ENCODE measurements around the gene ME3.
"Not testable (repeated sequence)": the region's sequence is repeated elsewhere in the genome, so short reads cannot be mapped to it uniquely, and the experiment has no call there.

Gene ME3

DNA sequence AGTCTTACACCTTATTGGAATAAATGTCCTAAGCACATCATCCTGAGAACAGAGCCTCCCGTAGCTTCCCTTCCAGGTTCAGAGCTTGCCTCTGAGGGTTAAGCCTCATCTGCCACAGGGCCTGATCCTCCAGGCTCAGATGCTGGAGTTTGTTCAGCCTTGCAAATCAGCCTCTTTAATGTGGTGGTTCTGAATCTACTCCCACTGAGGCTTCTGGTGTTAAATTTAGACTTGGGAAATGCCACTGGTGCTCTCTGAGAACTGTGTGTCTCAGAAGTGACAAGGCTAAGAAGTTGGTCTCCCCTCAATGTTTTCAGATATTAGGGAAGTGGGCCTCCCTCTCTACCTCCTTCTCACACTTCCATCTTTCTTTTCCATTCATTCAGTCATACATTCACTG is 229.0 kb downstream of the ME3 start:
- no peak overlapping the region for H3K4me3 ChIP-seq (ENCODE audit: low read depth, low read length)

DNA sequence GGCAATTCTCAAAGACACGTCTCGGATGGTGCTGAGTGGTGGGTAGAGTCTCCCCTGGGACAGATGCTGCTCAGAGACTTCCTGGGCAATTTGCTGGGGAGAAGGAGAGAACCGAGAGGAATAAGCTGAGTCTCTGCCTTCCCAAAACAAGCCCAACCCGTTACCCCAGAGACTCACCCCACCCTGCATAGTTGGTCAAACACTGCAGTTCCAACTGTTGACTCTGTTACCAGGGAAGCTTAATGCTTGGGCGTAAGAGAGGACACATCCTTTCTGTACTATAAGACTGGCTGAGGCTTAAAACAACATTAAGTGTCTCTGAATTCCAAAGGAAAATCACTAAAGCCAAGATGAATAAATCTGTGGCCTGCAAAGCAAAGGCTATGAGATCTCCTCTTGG is 229.6 kb downstream of the ME3 start:
- H3K4me3 ChIP-seq (ENCODE audit: low read depth, low read length): no peak overlapping the region

DNA sequence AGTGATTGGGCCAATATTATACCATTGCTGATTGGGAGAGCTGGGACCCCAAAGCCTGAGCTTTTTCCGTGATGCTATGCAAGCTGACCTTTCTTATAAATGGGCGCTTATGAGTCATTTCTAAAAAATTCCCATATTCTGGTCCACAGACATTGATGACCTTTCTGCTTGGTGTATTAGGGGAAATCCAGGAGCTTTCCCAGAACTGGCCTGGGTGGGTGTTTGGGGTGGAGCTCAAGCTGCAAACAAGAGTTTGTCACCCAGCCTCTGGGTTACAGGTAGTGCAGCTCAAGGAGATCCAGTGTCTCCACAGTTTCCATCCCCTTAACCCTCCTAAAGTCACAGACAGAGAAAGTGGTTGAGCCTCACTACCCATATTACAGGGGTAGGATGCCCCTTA is 230.0 kb downstream of the ME3 start:
- H3K4me3 ChIP-seq (ENCODE audit: low read depth, low read length): no peak overlapping the region

DNA sequence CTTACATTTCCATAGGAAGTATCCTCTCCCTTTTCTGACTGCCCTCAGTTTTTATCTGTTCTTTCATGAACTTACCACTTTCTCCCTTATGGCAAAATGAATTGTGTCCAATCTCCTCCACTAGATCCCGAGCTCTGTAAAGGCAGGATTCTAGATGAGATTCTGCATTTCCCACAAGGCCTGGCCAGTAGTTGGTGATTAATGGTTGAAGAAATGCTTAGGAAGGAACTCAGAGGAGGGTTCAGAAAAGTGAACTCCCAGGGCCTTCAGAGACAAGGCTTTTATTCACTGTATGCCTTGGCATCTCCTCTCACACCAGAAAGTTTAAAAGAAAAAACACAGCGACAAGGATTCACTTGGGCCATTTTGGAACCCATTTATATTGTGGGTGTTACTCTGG is 231.6 kb downstream of the ME3 start:
- no peak overlapping the region for H3K4me3 ChIP-seq (ENCODE audit: low read depth, low read length)

DNA sequence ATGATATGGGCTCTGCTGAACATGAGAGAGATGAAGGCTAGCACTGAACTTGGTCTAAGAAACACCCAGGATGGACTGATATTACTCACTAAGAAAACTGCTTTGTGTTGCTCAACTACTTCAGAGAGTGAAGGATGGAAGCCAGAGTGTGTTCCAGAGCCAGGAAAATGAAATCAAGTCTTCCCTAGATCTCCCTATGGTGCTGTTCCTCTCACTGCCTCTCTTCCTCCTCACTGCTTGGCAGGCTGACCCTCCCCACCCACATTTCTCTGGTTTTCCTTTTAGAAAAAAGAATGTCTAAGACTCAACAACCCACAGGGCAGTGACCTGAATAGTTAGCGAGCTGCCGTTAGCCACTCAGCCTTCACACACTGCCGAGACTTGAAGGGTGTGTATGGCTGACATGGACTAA is 232.1 kb downstream of the ME3 start:
- H3K4me3 ChIP-seq (ENCODE audit: low read depth, low read length): no peak overlapping the region

DNA sequence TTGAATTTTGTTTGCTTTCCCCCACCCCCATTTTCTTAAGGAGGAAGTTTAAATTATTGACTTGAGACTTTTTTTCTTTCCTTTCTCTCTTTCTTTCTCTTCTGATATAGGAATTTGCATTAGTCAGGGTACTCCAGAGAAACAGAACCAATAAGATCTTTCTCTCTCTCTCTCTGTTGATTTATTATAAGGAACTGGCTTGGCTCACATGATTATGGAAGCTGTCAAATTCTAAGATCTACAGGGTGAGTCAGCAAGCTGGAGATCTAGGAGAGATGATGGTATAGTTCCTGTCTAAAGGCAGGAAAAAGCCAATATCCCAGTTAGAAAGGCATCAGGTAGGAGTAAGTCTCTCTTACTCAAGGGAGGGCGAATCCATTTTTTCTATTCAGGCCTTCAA is 233.7 kb downstream of the ME3 start:
- no peak overlapping the region for H3K4me3 ChIP-seq (ENCODE audit: low read depth, low read length)

DNA sequence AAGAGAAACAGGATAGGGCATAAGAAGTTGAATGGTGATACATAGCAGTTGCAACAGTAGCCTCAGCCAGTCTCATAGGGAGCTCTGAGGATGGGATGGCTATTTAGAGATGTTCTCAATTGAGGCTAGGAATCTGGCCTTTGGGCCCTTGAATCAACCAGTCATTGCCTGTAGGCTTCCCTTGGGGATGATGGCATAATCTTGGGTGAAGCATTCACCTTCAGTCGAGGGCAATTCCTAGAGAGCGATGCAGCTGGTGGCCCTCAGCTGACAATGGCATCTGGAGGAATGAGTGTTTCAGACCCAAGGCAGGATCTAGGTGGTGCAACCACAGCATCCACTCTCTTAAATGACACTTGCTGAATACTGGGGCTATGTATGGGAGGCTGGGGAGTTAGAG is 236.7 kb downstream of the ME3 start:
- no peak overlapping the region for H3K4me3 ChIP-seq (ENCODE audit: low read depth, low read length)

DNA sequence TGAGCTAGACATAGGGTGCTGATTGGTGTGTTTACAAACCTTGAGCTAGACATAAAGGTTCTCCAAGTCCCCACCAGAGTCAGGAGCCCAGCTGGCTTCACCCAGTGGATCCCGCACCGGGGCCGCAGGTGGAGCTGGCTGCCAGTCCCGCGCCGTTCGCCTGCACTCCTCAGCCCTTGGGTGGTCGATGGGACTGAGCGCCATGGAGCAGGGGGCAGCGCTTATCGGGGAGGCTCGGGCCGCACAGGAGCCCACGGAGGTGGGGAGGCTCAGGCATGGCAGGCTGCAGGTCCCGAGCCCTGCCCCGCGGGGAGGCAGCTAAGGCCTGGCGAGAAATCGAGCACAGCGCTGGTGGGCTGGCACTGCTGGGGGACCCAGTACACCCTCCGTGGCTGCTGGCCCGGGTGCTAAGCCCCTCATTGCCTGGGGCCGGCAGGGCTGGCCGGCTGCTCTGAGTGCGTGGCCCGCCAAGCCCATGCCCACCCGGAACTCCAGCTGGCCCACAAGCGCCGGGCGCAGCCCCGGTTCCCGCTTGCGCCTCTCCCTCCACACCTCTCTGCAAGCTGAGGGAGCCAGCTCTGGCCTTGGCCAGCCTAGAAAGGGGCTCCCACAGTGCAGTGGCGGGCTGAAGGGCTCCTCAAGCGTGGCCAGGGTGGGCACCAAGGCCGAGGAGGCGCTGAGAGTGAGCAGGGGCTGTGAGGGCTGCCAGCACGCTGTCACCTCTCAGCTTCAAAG is 238.9 kb downstream of the ME3 start:
- H3K4me3 ChIP-seq (ENCODE audit: low read depth, low read length): not testable (repeated sequence)

DNA sequence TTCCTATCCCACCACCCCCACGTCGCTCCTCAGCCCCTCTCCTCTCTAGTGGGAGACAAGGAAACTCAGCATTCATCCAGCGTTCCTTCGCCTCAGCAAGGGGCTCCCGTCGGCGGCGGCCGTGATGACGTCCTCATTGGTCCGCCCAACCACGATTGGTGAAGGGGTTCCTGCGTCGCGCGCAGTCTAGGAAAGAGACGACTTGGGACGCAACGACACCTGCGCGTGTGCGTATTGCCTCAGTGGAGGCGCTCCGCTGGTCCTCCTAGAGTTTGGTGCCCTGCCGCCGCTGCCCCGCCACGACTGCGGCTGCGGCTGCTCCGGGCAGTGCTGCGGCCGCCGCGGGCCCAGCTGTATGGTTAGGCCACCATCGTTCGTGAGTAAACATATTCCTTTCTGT is 241.2 kb downstream of the ME3 start:
- H3K4me3 ChIP-seq (ENCODE audit: low read depth, low read length): no peak overlapping the region

DNA sequence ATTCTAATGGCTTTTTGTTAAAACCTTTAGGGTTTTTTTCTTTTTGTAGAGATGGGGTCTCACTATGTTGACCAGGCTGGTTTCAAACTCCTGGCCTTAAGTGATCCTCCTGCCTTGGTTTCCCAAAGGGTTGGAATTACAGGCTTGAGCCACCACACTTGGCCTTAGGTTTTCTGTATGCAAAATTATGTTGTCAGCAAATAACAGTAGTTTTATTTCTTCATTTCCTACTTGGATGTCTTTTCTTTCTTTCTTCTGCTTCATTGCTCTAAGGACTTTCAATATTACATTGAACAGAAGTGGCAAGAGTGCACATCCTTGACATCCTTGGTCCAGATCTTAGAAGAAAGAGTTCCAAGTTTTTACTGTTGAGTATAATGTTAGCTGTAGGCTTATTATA is 245.0 kb downstream of the ME3 start:
- no peak overlapping the region for H3K4me3 ChIP-seq (ENCODE audit: low read depth, low read length)

DNA sequence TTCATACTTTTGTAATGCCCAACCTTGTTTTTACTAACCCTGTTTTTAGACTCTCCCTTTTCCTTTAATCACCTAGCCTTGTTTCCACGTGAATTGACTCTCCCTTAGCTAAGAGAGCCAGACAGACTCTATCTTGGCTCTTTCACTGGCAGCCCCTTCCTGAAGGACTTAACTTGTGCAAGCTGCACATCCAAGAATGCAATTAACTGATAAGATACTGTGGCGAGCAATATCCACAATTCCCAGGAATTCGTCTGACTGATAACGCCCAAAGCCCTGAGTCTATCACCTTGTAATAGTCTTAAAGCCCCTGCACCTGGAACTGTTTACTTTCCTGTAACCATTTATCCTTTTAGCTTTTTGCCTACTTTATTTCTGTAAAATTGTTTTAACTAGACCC is 248.9 kb downstream of the ME3 start:
- H3K4me3 ChIP-seq (ENCODE audit: low read depth, low read length): not testable (repeated sequence)

DNA sequence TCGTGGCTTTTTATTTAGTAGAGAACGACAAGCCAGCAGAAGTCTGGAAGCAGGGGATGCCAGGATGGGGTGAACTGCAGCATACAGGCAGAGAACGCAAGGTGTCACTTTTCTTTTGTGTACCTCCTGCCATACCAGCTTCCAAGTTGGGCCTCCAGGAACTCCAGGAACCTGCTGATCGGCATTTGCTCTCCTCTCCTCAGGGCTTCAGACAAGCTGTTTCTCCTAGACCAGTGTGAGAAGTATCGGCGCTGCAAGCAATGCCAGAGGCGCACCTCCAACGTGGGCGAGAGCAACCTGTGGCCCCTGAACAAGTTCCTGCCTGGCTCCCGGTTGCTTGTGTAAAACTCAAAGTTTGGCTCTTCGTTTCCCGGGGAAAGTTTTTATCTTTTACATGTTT is 250.0 kb downstream of the ME3 start:
- no peak overlapping the region for H3K4me3 ChIP-seq (ENCODE audit: low read depth, low read length)

DNA sequence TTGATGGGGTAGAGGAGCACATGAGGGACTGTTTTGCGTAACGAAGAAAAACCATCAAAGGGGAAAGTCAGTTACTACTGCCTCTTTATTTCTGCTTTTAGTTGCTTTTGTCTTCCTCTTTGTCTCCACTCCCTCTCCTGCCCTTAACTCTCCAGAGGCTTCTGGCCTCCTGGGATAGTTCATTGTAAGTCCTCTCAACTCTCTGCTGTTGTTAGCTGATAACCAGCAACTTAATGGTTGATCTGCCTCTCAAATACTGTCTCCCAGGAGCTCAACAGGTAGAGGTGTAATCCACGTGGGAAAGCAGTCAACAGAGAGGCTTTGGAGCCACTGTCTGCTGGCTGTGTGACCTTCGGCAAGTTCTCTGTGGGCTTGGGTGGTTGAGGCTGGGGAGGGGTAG is 250.5 kb downstream of the ME3 start:
- no peak overlapping the region for H3K4me3 ChIP-seq (ENCODE audit: low read depth, low read length)

DNA sequence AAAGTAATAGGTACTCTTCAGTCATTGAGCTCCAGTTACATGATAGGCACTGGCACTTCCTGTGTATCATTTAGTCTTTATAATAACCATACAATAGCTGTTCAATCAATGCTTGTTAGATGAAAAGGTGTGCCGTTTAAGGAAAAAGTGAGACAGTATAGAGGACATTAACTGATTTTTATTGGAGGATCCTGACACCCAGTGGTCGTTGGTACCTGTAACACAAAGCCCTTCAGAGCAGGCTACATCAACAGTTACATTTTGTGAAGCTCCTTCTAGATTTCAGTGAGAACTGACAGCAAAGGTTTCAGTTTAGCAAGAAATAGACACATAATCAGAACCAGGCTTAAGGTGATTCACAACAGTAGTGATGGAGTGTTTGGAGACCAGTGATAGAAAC is 253.5 kb downstream of the ME3 start:
- H3K4me3 ChIP-seq (ENCODE audit: low read depth, low read length): no peak overlapping the region

DNA sequence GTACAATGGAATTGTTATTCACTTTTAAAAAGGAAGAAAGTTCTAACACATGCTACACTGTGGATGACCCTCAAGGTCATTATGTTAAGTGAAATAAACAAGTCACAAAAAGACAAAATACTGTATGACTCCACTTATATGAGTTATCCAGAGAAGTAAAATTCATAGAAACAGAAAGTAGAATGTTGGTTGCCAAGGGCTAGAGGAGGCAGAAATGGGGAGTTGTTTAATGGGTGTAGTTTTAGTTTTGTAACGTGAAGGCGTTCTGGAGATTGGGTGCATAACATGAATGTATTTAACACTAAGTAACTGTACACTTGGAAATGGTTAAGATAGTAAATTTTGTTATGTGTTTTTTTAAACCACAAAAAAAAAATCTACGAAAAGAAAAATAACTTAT is 253.9 kb downstream of the ME3 start:
- no peak overlapping the region for H3K4me3 ChIP-seq (ENCODE audit: low read depth, low read length)

DNA sequence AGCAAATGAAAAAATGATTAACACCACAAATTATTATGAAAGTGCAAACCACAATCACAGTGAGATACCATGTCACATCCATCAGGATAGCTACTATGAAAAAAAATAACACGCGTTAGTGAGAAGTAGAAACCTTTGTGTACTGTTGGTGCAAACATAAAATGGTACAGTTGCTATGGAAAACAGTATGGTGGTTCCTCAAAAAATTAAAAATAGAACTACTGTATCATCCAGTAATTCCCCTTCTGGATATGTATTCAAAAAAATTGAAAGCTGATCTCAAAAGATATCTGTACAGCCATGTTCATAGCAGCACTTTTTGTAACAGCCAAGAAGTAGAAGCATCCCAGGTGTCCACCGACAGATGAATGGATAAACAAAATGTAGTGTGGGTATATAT is 254.3 kb downstream of the ME3 start:
- H3K4me3 ChIP-seq (ENCODE audit: low read depth, low read length): no peak overlapping the region

DNA sequence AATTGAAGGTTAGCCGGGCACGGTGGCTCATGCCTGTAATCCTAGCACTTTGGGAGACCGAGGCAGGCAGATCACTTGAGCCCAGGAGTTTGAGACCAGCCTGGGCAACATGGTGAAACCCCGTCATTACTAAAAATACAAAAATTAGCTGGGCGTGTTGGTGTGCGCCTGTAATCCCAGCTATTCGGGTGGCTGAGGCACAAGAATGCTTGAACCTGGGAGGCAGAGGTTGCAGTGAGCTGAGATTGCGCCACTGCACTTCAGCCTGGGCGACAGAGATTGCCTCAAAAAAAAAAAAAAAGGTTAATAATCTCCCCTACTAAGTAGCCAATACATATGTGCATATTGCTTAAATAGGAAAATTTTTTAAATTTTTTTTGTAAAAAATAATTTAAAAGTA is 255.5 kb downstream of the ME3 start:
- H3K4me3 ChIP-seq (ENCODE audit: low read depth, low read length): not testable (repeated sequence)

DNA sequence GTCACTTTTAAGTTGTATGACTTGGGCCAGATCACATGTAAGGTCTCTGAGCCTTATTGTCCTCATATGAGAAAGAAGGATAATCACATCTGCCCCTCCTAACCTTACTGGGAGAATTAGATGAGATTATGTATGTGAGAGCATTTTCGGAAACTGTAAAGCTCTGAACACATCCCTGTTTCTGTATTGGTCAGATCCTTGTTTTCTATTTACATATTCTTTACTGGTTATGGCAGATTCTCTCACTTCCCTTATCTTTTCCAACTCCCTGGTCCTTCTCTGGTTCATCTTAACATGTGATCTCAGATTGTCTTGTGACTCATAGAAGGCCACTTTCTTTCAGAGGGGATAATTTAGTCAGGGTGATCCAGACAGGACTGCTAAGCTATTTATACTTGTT is 255.9 kb downstream of the ME3 start:
- no peak overlapping the region for H3K4me3 ChIP-seq (ENCODE audit: low read depth, low read length)

DNA sequence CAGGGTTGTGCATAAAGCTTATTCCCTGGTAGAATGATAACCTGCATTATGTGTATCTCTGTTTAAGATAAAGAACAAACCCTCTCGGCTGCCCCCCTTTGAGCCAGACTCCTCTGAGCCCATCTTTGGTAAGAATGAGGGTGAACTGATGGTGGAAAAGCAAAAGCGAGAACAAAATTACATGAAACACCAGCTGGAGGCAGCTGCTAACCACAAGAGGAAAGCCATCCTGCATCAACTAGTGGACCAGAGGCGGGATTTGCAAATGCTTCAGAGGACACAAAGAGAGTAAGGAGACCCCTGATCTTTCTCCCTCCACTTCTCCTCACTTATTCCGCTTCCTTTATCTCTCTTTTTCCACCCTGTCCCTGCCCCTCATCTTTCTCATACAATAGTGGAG is 257.4 kb downstream of the ME3 start:
- no peak overlapping the region for H3K4me3 ChIP-seq (ENCODE audit: low read depth, low read length)

DNA sequence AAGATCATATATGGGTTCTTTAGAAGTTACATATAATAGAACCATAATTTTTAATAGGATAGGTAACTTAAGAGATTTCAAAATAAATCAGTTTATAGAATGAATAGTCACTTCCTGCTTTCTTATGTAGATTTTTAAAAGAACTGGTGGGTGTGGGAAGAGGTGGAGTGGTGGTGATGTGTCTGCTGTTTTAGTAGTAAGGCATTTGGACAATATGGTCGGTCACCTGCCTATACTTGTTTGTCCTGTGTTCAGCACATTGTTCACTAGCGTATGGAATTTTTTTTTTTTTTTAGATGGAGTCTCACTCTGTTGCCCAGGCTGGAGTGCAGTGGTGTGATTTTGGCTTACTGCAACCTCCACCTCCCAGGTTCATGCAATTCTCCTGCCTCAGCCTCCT is 258.4 kb downstream of the ME3 start:
- H3K4me3 ChIP-seq (ENCODE audit: low read depth, low read length): no peak overlapping the region

DNA sequence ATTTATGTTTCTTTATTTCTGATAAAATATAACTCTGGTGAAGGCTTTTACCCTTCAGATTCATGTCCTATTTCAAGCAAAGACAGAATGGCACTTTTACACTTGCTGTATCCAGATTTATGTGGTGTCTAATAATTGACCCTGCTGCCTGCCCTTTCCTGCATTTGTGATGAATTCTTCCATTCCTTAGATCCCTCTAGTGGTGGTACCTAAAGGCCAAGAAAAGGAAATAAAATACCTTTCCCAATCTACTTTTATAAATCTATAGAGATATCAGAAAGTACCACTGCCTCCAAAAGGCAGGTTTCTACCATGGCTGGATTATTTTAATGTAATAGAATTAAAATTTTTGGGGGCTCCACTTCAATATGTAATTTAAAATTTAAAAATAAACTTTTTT is 263.6 kb downstream of the ME3 start:
- no peak overlapping the region for H3K4me3 ChIP-seq (ENCODE audit: low read depth, low read length)

DNA sequence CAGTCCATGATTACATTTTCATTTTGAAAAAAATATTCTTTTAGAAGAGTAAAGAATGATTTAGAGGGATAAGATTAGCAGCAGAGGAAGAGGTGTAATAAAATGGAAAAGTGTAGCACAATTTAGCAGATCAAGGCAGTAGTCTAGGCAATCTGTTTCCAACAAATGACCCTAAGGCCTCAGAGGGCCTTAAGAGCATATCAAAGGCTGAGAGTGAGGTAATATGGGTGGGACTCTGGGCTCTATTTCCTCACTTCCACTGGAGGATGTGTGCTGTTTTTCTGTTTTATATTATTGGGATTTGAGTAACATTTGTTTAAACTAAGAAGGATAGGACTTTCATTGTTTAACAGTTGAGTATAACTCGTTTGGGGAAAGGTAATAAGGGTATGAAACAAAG is 269.0 kb downstream of the ME3 start:
- no peak overlapping the region for H3K4me3 ChIP-seq (ENCODE audit: low read depth, low read length)

DNA sequence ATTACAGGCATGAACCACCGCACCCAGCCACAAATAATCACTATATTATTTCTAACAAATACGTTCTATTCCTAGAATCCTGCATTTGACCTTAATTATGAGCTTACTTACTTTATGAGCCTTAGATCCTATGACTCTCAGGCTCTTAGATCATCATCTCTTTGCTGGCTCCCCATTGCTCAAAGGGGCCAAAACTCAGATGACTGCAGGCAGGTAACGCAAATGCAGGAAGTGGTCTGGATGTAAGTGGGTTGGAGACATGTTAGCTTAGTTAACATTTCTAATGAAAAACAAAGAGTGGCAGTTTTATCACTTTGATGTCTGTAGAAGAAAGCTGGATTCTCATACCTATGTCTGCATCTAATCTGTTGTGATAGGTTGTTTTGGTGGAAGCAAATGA is 274.3 kb downstream of the ME3 start:
- H3K4me3 ChIP-seq (ENCODE audit: low read depth, low read length): no peak overlapping the region

DNA sequence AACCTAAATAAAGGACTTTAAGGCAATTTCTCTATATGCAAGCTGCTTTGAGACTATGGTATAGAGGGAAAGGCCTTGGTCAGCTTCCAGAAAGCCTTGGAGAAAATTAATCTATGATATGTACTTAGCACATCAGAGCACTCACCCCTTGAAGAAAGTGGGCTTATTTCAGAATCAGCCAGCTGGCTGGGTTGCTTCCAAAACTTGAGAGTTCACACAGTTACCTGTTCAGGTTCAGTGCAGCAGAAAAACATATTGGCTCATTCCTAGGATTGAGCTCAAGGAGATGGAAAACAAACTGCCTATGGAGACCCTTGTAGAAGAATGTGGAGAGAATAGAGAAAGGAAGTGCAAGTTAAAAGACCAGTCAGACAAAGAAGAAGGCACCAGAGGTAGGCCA is 275.1 kb downstream of the ME3 start:
- H3K4me3 ChIP-seq (ENCODE audit: low read depth, low read length): no peak overlapping the region

Measured in iPS-11a (cell line).